Effector memory CD8-positive, alpha-beta T cell (primary cell): ENCODE measurements around the gene LARP4.
"Not testable (repeated sequence)": the region's sequence is repeated elsewhere in the genome, so short reads cannot be mapped to it uniquely, and the experiment has no call there.

Experiments used
- ATAC-seq: fragments of 150-1000 bp; cut with Tn5 transposase; replicated peaks from 2 replicates; pipeline ENCODE4 v1.10.0; 2021; ENCODE audit warnings: mild to moderate bottlenecking, moderate library complexity
- DNase-seq, 3 experiments: peaks; one replicate each; pipeline ENCODE4 v3.0.0; 2021
- H3K27ac Mint-ChIP-seq, 2 donors: one replicate each; pipeline ENCODE4 v1.8.0; 2022; ENCODE audit warnings: mild to moderate bottlenecking in 2 of 2, mixed read lengths in 2 of 2, moderate library complexity in 2 of 2
- H3K27me3 Mint-ChIP-seq, 2 donors: one replicate each; pipeline ENCODE4 v1.8.0; 2022; ENCODE audit warnings: mixed read lengths in 2 of 2
- H3K36me3 Mint-ChIP-seq: one replicate; pipeline ENCODE4 v1.8.0; 2022; ENCODE audit warnings: mild to moderate bottlenecking, moderate library complexity, mixed read lengths; ENCODE audit not compliant: insufficient read depth
- H3K4me1 Mint-ChIP-seq, 2 donors: one replicate each; pipeline ENCODE4 v1.8.0; 2022; ENCODE audit warnings: low read depth in 2 of 2, mixed read lengths in 2 of 2
- H3K4me3 Mint-ChIP-seq, 2 donors: one replicate each; pipeline ENCODE4 v1.8.0; 2022; ENCODE audit warnings: mild to moderate bottlenecking in 2 of 2, mixed read lengths in 2 of 2, moderate library complexity in 2 of 2
- H3K9me3 Mint-ChIP-seq, 2 donors: one replicate each; pipeline ENCODE4 v1.8.0; 2022; ENCODE audit warnings: mixed read lengths in 2 of 2

Gene LARP4

DNA sequence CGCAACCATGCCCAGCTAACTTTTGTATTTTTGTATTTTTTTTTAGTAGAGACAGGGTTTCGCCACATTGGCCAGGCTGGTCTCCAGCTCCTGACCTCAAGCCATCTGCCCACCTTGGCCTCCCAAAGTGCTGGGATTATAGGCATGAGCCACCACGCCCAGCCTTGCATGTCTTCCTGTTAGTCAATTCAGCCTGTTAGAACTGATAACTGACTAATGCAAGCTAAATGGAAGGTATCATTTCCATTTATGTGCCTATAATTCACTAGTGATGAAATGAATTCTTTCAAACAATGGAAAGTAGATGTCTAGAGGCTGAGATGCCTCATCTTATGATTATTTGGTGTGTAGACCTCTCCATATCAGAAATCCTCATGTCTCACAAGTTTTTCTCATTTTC, 66.8 kb downstream of the LARP4 start:
- Mint-ChIP-seq H3K27me3 (no peaks in the 10 kb centered on the region), H3K36me3 (peaks cover 57% of the 10 kb centered on the region), H3K27ac (peak overlapping the region in 1 of 2 donors; percentile 30), H3K9me3 (no peaks in the 10 kb centered on the region), H3K4me3 (no peak overlapping the region), H3K4me1 (no peaks in the 10 kb centered on the region)
- DNase-seq = no peak
- no peak for ATAC-seq

GRCh38 chr12:50477241-50477832, 76.7 kb downstream of the LARP4 start:
- Mint-ChIP-seq H3K4me3 (no peak overlapping the region), H3K4me1 (no peaks in the 10 kb centered on the region), H3K9me3 (no peaks in the 10 kb centered on the region), H3K27me3 (no peaks in the 10 kb centered on the region), H3K36me3 (peaks cover 51% of the 10 kb centered on the region), H3K27ac (no peak overlapping the region)
- DNase-seq = no peak
- no peak for ATAC-seq

DNA sequence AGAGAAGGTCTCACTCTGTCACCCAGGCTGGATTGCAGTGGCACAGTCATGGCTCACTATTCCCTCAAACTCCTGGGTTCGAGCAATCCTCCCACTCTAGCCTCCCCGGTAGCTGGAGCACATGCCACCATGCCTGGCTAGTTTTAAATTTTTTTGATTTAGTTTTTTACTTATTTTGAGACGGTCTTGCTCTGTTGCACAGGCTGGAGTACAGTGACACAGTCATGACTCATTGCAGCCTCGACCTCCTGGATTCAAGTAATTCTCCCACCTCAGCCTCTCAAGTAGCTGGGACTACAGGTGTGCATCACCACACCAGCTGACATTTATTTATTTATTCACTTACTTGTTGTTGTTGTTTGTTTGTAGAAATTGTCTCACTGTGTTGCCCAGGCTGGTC, 81.9 kb downstream of the LARP4 start:
- H3K27ac Mint-ChIP-seq = no peak overlapping the region
- no peaks in the 10 kb centered on the region for H3K4me1 Mint-ChIP-seq
- DNase-seq (no peak), ATAC-seq (no peak)
- H3K4me3 Mint-ChIP-seq = no peak overlapping the region
- H3K27me3 Mint-ChIP-seq = no peaks in the 10 kb centered on the region
- H3K9me3 Mint-ChIP-seq = no peaks in the 10 kb centered on the region
- H3K36me3 Mint-ChIP-seq = peaks cover 5% of the 10 kb centered on the region

GRCh38 chr12:50483488-50483887, 82.8 kb downstream of the LARP4 start:
- no peak for ATAC-seq
- no peak overlapping the region for H3K27ac Mint-ChIP-seq
- H3K4me3 Mint-ChIP-seq = no peak overlapping the region

DNA sequence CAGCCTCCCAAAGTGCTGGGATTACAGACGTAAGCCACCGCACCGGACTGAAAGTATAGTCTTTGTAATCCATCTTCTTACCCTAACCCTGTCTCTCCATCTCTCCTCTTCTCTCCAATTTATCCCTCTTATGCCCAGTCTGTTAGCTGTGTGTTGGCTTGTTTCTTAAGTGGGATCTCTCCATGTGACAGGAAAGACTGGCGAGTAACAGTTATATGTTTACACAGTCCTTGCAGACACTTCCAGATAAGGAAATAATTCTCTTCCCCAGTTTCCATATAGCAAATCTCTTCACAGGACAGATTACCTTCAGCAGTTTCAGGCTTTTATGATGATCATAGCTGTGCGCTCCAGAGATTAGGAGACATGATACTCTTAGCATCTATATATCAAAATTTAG, 88.1 kb downstream of the LARP4 start:
- no peaks in the 10 kb centered on the region for H3K4me1 Mint-ChIP-seq
- H3K9me3 Mint-ChIP-seq = peaks cover 0 to 4% of the 10 kb centered on the region in 2 donors
- H3K27me3 Mint-ChIP-seq = no peaks in the 10 kb centered on the region
- DNase-seq (no peak), ATAC-seq (no peak)
- no peak overlapping the region for H3K27ac Mint-ChIP-seq
- no peaks in the 10 kb centered on the region for H3K36me3 Mint-ChIP-seq
- H3K4me3 Mint-ChIP-seq = no peak overlapping the region

More at GRCh38 chr12:50483488-50483887, 82.8 kb downstream of the LARP4 start:
- no peak for DNase-seq
- no peaks in the 10 kb centered on the region for H3K4me1 Mint-ChIP-seq
- H3K27me3 Mint-ChIP-seq = no peaks in the 10 kb centered on the region
- H3K9me3 Mint-ChIP-seq = no peaks in the 10 kb centered on the region
- peaks cover 5% of the 10 kb centered on the region for H3K36me3 Mint-ChIP-seq

DNA sequence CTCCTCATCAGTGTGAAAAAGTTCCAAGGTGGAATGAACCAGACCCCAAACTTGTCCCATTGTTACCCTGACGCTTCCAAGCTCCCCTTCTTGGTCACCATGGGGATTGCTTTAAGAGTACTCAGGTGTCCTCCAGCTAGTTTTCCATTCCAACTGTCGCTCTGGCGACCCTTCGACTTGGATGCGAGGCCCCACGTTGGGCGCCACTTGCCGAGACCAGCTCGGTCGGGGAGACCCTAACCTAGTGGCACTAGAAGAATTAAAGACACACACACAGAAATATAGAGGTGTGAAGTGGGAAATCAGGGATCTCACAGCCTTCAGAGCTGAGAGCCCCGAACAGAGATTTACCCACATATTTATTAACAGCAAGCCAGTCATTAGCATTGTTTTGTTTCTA, 97.4 kb downstream of the LARP4 start:
- H3K27me3 Mint-ChIP-seq = peaks cover 9 to 22% of the 10 kb centered on the region in 2 donors
- peaks cover 10 to 18% of the 10 kb centered on the region in 2 donors for H3K9me3 Mint-ChIP-seq

GRCh38 chr12:50504798-50505674, 104.4 kb downstream of the LARP4 start, which contains the start of gene DIP2B:
Gene DIP2B (plus strand): TSS chr12:50504985. CDS start chr12:50505141, 156 bp downstream.
- Mint-ChIP-seq H3K4me3 (peak within 1 kb of the TSS; percentile 95), H3K4me1 (peaks cover 29 to 41% of the 10 kb centered on the region in 2 donors), H3K27ac (peak within 1 kb of the TSS; percentile 88 to 90), H3K36me3 (peaks cover 8% of the 10 kb centered on the region), H3K27me3 (no peaks in the 10 kb centered on the region), H3K9me3 (no peaks in the 10 kb centered on the region)
- ATAC-seq (peak; percentile 91), DNase-seq (peak; percentile 95 to 97 (median 96))

More for the DNA sequence above, 97.4 kb downstream of the LARP4 start:
- H3K4me3 Mint-ChIP-seq, H3K36me3 Mint-ChIP-seq, H3K4me1 Mint-ChIP-seq, ATAC-seq, DNase-seq: not testable (repeated sequence)
- H3K27ac Mint-ChIP-seq = peak overlapping the region in 1 of 2 donors; percentile 55

DNA sequence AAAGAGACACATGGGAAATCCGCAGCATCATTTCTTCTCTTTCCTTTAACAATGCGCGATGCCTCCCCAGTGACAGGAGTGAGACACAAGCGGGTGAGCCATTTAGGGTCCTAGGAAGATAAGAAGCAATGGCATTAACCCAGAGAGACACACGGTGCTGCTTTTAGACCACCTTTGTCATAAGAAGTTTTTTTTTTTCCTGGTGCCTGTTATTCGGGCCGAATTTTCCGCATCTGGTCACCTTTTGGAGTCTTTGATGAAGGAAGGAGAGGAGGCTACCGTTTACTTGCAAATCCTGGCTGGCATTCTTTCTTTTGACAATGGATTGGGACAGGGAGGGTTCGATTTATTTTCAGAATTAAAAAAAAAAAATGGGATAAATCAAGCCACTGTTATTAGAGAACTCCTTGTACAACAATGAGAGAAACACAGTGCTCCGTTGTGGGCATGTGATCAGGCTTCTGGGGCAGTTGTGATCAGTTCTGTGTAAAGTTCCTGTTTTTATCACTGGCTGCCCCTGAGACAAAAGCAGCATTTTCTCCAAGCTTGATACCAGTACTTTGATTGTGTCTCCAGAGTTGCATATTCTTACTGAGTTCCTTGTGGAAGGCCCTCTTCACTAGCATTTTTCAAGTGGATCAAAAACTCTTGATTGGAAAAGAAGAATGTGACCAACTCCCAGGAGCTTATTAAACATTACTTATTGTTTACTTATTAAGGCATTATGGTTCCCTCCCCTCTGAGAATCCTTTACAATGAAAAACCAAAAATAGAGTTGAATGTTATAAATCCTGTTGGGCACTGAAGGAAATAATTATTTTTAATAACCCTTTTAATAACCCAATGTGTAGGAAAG, 105.2 kb downstream of the LARP4 start:
- peak overlapping the region; percentile 88 to 90 for H3K27ac Mint-ChIP-seq
- ATAC-seq (no peak), DNase-seq (no peak)
- H3K9me3 Mint-ChIP-seq = no peaks in the 10 kb centered on the region
- H3K4me3 Mint-ChIP-seq = peak overlapping the region; percentile 95
- H3K36me3 Mint-ChIP-seq = peaks cover 8% of the 10 kb centered on the region
- no peaks in the 10 kb centered on the region for H3K27me3 Mint-ChIP-seq
- peaks cover 29 to 41% of the 10 kb centered on the region in 2 donors for H3K4me1 Mint-ChIP-seq

DNA sequence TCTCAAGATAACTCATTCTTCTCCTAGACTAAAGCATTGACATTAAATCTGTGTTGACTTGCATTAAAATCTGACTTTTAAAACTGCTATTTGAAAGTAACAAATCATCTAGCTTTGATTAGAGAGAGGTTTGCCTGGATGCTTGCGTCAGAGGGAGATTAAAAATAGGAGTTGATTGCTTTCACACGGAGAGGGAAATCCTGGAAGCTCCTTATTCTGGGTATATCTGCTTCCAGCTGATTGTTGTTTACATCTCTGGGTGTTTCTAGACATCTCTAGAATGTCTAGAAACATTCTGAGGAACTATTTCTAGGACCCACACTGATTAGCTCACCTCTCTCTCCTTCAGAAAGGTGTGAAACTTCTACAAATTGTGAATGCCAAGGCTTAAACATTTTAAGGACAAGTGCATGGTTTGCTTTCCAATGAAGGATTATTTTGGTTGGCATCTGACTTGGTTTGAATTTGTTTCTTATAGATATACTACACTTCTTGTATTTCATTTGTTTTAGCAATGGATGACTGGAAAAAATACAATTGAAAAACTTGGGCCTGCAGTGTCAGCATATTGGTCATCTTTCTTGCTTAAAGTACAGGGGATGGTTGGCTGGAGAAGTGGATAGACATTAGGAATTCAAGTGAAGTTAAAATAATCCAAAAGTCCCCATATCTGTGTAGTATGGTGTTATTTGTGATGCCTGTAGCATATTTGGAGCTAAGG, 106.2 kb downstream of the LARP4 start:
- Mint-ChIP-seq H3K9me3 (no peaks in the 10 kb centered on the region), H3K27me3 (no peaks in the 10 kb centered on the region), H3K4me1 (peaks cover 29 to 41% of the 10 kb centered on the region in 2 donors), H3K36me3 (peaks cover 5% of the 10 kb centered on the region), H3K4me3 (peak overlapping the region; percentile 95), H3K27ac (peak overlapping the region in 1 of 2 donors; percentile 27)
- ATAC-seq = no peak
- DNase-seq = no peak

- H3K27ac Mint-ChIP-seq = no peak overlapping the region
- peaks cover 29 to 41% of the 10 kb centered on the region in 2 donors for H3K4me1 Mint-ChIP-seq
- H3K9me3 Mint-ChIP-seq = no peaks in the 10 kb centered on the region
- H3K27me3 Mint-ChIP-seq = no peaks in the 10 kb centered on the region
- H3K4me3 Mint-ChIP-seq = peak overlapping the region in 1 of 2 donors; percentile 30
- ATAC-seq (no peak), DNase-seq (no peak)
- H3K36me3 Mint-ChIP-seq = peaks cover 4% of the 10 kb centered on the region
Measured at GRCh38 chr12:50507474-50507838, 106.8 kb downstream of the LARP4 start.

- H3K4me1 Mint-ChIP-seq = peaks cover 29 to 41% of the 10 kb centered on the region in 2 donors
- peaks cover 4% of the 10 kb centered on the region for H3K36me3 Mint-ChIP-seq
- H3K4me3 Mint-ChIP-seq = peak overlapping the region; percentile 30 to 44
- H3K27me3 Mint-ChIP-seq = no peaks in the 10 kb centered on the region
- ATAC-seq = no peak
- no peaks in the 10 kb centered on the region for H3K9me3 Mint-ChIP-seq
- peak overlapping the region in 1 of 2 donors; percentile 15 for H3K27ac Mint-ChIP-seq
- DNase-seq = no peak
Measured at GRCh38 chr12:50507930-50508329, 107.2 kb downstream of the LARP4 start.

DNA sequence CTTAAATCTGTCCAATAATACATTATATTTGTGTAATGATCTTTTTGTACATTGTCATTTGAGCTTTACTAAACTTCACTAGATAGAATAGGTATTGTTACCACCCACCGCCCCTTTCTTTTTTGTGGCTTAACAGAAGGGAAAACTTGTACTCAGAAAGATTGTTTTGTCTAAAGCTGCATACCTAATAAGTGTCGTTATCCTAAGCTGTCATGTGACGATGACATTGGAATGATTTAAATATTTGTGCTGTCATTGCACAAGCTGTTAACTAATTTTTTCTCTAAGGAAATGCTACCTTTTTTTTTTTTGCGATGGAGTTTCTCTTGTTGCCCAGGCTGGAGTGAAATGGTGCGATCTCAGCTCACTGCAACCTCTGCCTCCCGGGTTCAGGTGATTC, 107.7 kb downstream of the LARP4 start:
- no peak overlapping the region for H3K4me3 Mint-ChIP-seq
- no peaks in the 10 kb centered on the region for H3K27me3 Mint-ChIP-seq
- H3K4me1 Mint-ChIP-seq = peaks cover 29 to 43% of the 10 kb centered on the region in 2 donors
- H3K9me3 Mint-ChIP-seq = no peaks in the 10 kb centered on the region
- ATAC-seq (no peak), DNase-seq (no peak)
- no peak overlapping the region for H3K27ac Mint-ChIP-seq
- H3K36me3 Mint-ChIP-seq = peaks cover 4% of the 10 kb centered on the region
